Neutrophil (primary cell): Measurements from ENCODE around the gene MT1H.

ENCODE experiments used
- H3K27ac ChIP-seq: fragments of 200-600 bp; sonication (generic); 2 replicates; pipeline ENCODE4 v1.5.1; 2016; ENCODE audit warnings: mild to moderate bottlenecking, moderate library complexity
- H3K27me3 ChIP-seq: fragments of 200-600 bp; sonication (generic); 2 replicates; pipeline ENCODE4 v1.6.0; 2016; ENCODE audit warnings: mild to moderate bottlenecking
- H3K36me3 ChIP-seq: fragments of 200-600 bp; sonication (generic); 2 replicates; pipeline ENCODE4 v1.5.1; 2017
- H3K4me1 ChIP-seq, 2 experiments: fragments of 200-600 bp in 1 of 2; sonication (generic) in 1 of 2; 1 replicate in 1 of 2; 2 replicates in 1 of 2; pipeline versions ENCODE4 v1.5.1 to v1.6.1; 2013 to 2016; ENCODE audit warnings: low read depth in 1 of 2, low read length in 1 of 2, mild to moderate bottlenecking in 1 of 2, moderate library complexity in 1 of 2; ENCODE audit not compliant: control insufficient read depth in 1 of 2, insufficient read depth in 1 of 2
- H3K4me3 ChIP-seq, 2 experiments: fragments of 200-600 bp in 1 of 2; sonication (generic) in 1 of 2; 1 replicate in 1 of 2; 2 replicates in 1 of 2; pipeline ENCODE4 v1.5.1; 2013 to 2016; ENCODE audit warnings: low read depth in 1 of 2, low read length in 1 of 2, mild to moderate bottlenecking in 1 of 2, moderate library complexity in 1 of 2
- H3K9me3 ChIP-seq: fragments of 200-600 bp; sonication (generic); 2 replicates; pipeline ENCODE4 v1.5.1; 2016
- CTCF ChIP-seq: fragments of 200-600 bp; sonication (generic); IDR thresholded peaks from 2 replicates; pipeline ENCODE4 v1.5.1; 2016; ENCODE audit warnings: antibody characterized with exemption

MT1H gene

GRCh38 chr16:56645838-56646237, 23.8 kb upstream of the MT1H start:
- Histone ChIP-seq H3K4me1 (no peaks in the 10 kb centered on the region), H3K27ac (no peak overlapping the region), H3K36me3 (no peaks in the 10 kb centered on the region), H3K9me3 (no peaks in the 10 kb centered on the region), H3K4me3 (no peak overlapping the region), H3K27me3 (peaks cover 100% of the 10 kb centered on the region)
- TF ChIP-seq CTCF = no peak

GRCh38 chr16:56647641-56648431, 21.8 kb upstream of the MT1H start:
- TF ChIP-seq CTCF = no peak
- Histone ChIP-seq H3K4me1 (no peaks in the 10 kb centered on the region), H3K27me3 (peaks cover 100% of the 10 kb centered on the region), H3K27ac (no peak overlapping the region), H3K9me3 (no peaks in the 10 kb centered on the region), H3K4me3 (no peak overlapping the region), H3K36me3 (no peaks in the 10 kb centered on the region)

GRCh38 chr16:56649271-56649670, 20.3 kb upstream of the MT1H start:
- no peaks in the 10 kb centered on the region for H3K36me3 ChIP-seq
- peaks cover 98% of the 10 kb centered on the region for H3K27me3 ChIP-seq
- no peak for TF ChIP-seq CTCF
- H3K27ac ChIP-seq = no peak overlapping the region
- H3K4me1 ChIP-seq = no peaks in the 10 kb centered on the region
- H3K9me3 ChIP-seq = no peaks in the 10 kb centered on the region
- H3K4me3 ChIP-seq = no peak overlapping the region

GRCh38 chr16:56649820-56650219, 19.8 kb upstream of the MT1H start:
- H3K9me3 ChIP-seq = no peaks in the 10 kb centered on the region
- no peaks in the 10 kb centered on the region for H3K36me3 ChIP-seq
- peaks cover 97% of the 10 kb centered on the region for H3K27me3 ChIP-seq
- no peak overlapping the region for H3K4me3 ChIP-seq
- TF ChIP-seq CTCF = no peak
- no peak overlapping the region for H3K27ac ChIP-seq
- no peaks in the 10 kb centered on the region for H3K4me1 ChIP-seq

- H3K27me3 ChIP-seq = peaks cover 97% of the 10 kb centered on the region
- no peaks in the 10 kb centered on the region for H3K9me3 ChIP-seq
- H3K4me3 ChIP-seq = no peak within 1 kb of the TSS
- H3K36me3 ChIP-seq = no peaks in the 10 kb centered on the region
- TF ChIP-seq CTCF = no peak
- no peak within 1 kb of the TSS for H3K27ac ChIP-seq
- H3K4me1 ChIP-seq = no peaks in the 10 kb centered on the region
These were observed 18.0 kb upstream of the MT1H start, which contains the start of gene MT1B for GRCh38 chr16:56651586-56651985. MT1B (plus strand) TSS chr16:56651886; CDS start chr16:56651954, 68 bp downstream.
